Activated effector memory CD4-positive, alpha-beta T cell treated with Interleukin-2 at 50 U/mL for 16 hours (primary cell): ENCODE measurements around the gene CARD14.
A peak's percentile ranks its signal among the peaks of the same experiment; 100 is the strongest.

Source experiments
- DNase-seq: peaks from one replicate; pipeline ENCODE4 v3.0.0-alpha.2; 2020

The CARD14 gene

DNA sequence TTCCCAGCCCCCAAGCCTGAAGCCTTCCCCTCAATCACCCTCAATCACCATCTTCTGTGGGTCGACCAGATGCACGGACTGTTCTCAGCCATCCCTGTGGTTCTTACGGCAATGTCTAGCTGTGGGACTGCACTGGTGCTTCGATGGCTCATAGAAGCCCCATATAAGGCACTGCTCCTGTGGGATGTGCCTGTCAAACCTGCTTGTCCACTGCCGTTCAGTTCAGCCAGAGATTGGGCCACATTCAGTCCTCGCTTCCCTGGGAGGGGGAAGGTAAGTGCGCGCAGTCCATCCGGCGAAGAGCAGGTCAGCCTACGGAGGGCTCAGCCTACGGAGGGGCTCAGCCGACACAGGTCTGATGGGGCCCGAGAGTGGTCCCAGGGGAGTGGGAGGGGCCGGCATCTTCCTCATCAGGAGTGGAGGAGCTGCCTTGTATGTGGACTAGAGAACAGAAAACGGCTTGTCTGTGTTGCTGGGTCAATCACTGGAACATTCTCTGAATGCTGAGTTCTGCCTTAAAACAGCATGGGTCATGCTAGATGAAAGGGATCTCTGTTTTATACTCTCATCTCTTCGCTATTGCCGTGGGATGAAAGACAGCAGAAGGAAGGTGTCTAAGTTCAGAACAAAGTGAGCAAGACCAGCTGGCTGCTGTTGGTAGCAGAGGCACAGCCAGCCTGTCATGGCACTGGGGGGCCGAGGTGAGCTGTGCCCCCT lies at the start of gene CARD14:
TSS of gene CARD14 (plus strand) at position 247 of the 717 bp plus-strand sequence. CDS start 11,409 bp downstream, outside the sequence.
- DNase-seq = no peak

DNA sequence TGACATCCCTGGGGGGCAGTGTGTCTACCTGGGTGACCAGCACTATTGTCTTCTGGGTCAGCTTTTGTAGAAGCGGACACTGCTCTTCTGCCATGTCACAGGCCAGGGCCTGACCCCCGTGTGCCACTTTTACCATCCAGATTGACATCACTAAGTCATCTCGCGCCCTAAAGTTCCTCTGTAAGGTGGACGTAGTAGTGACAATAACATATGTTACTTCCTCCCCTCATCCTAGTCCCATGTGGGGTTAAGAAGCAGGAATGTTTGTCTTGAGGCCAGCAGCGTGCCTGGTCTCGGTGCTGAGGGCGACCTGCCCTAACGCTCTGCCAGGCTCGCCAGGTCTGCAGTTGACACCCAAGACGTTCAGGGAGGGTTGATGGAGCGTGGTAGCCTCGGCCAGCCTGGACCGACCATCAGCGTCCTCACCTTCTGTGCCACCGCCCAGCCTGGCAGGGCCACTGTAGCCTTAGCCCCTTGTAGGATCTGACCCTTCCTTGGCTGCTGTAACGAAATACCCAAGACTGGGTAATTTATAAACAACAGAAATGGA lies 47.7 kb upstream of the CARD14 start:
- DNase-seq = no peak

DNA sequence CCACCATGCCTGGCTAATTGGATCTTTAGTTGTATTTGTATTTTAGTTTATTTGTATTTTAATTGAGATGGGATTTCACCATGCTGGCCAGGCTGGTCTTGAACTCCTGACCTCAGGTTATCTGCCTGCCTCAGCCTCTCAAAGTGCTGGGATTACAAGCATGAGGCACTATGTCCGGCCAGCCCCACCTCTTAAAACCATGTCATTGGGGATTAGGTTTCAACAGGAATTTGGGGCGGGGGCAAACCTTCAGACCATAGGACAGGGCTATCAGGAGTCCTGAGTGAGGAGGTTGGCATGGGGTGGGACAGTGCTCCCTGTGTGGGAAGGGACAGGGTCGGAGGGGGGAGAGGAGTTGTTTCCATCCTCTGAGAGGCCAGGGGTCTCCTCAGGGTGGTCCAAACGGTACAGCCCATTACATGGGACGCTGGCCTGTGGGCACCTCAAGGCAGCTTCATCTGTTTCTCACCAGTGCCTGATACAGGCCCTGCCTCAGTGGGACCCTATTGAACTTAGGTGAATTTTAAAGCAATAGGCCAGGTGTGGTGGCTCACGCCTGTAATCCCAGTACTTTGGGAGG lies 46.8 kb upstream of the CARD14 start:
- no peak for DNase-seq

DNA sequence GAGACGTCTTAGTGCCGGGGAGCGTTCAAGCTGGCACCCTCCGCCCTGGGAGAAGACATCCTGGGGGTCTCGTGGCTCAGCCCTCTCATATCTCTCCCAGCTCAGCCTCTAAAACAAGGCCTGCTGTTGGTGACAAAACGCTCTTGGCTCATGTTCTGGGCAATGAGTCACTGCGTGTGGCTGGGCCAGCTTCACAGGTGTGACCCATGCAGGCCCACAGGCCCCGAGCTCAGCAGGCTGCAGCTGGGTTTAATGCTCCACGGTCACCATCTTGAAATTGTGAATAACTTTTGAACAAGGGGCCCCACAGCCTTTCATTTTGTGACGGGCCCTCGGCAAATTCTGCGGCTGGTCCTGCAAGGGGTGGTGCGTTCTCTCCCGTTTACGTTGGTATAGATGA lies 46.0 kb upstream of the CARD14 start:
- no peak for DNase-seq

DNA sequence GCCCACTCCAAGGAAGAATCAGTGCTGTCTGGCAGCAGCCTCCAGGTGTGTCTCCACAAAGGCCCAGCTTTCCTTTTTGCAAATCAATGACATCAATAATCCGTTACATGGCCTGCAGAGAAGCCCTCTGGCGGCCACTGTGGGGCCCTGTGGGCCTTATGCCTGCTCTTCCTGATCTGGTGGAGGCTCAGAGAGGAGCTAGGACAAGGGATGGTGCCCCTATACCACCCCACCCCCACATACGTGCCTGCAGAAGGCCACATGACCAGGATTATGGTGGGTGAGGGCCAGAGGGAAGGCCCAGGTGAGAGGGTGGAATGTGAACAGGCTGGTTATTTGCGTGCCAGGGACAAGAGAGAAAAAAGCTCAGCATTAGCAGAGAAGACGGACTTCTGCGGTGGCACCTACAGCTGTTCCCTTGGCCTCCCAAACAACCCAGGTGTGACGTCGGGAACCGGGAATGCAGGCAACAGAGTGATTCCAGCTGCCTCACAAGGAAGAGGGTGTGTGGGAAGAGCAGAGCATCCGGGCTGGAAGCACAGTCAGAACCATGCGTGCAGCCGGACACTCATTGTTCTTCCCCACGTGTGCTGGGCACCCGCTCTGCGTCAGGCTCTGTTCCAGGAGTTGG lies 45.4 kb upstream of the CARD14 start:
- no peak for DNase-seq

DNA sequence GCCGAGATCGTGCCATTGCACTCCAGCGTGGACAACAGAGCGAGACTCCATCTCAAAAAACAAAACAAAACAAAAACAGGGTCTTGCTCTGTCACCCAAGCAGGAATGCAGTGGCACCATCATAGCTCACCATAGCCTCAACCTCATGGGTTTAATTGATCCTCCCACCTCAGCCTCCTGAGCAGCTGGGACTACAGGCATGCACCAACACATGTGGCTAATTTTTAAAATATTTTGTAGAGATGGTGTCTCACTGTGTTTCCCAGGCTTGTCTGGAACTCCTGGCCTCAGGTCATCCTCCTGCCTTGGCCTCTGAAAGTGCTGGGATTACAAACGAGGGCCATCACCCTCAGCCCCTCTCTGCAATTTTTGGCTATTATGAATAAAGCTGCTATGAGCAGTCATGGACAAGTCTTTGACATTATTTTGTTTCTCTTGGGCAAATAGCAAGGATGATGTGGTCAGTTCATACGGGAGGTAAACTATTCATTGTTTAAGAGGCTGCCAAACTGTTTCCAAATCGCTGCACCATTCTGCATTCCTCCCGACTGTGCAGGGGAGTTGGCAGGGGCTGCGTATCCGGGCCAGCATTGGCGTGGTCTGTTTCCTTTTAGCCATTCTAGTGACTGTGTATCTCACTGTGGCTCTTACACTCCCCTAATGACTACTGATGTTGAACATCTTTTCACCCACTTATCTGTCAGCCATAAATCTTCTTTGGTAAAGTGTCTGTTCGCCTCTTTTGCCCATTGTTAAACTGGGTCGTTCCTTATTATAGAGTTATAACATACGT lies 44.0 kb upstream of the CARD14 start:
- DNase-seq = no peak

DNA sequence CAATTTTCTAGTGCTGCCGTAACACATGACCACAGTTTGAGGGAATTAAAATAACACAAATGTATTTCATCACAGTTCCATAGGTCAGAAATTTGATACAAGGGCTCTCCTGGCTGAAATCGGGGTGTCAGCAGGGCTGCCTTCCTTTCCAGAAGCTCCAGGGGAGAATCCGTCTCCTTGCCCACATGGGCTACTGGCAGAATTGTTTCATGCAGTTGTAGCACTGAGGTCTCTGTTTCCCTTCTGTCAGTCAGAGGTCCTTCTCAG lies 43.4 kb upstream of the CARD14 start:
- DNase-seq = no peak

DNA sequence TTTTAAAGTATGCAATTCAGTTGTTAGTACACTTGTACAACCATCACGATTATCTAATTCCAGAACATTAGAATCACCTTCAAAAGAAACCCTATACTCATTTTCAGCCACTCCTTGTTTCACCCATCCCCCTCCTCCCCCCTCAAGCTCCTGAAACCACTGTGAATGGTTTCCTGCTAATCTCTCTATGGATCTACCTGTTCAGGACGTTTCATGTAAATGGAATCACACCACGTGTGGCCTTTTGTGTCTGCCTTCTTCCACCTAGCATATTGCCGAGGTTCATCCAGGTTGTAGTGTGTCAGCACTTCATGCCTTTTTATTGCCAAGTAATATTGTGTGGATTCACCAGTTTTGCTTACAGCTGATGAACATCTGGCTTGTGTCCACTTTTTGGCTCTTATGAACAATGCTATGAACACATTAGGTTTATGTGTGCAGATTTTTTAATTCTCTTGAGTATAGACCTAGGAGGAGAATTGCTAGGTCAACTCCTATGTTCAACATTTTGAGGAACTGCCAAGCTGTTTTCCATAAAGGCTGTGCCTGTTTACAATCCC lies 40.7 kb upstream of the CARD14 start:
- no peak for DNase-seq

DNA sequence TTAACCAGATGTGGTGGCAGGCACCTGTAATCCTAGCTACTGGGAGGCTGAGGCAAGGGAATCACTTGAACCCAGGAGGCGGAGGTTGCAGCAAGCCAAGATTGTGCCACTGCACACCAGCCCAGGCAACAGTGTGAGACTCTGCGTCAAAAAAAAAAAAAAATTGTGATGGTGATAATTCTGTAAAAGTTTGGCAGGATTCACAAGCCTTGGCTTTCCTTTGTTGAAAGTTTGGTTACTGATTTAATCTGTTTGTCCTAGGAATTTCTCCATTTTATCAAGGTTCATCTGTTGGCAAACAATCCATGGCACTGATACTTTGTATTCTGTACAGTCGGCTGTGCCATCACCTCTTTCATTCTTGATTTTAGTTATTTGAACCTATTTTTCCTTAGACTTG lies 38.8 kb upstream of the CARD14 start:
- no peak for DNase-seq

DNA sequence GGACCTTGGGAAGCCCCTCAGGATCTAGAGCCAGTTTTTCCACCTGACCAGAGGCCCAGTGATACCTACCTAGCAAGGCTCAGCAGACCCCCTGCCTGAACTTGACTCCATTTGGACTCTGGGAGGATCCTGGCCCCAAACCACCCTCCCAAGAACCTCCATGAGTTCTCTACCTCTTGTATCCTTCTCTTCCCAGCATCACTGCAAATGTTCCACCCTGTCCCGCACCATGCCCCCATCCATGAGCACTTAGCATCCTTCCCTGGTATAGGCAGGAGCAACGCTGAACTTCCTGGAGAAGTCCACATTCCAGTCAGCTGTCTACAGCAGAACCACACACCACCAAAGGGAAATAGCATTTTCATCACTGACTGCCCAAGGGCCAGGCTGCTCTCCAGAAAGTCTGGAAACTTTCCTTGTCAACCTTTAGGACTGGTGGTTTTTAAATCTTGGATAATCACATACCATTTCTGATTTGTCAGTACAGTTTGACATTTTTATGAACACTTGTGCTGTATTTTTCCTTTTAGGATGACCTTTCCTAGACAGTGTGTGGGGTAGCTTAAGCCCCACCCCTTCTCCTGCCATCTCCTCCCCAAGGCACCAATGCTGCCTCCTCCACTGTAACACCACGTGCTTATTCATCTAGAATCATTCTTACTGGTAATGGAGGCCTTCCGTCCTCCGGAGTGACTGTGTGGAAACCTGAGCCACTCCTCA lies 36.8 kb upstream of the CARD14 start:
- no peak for DNase-seq

DNA sequence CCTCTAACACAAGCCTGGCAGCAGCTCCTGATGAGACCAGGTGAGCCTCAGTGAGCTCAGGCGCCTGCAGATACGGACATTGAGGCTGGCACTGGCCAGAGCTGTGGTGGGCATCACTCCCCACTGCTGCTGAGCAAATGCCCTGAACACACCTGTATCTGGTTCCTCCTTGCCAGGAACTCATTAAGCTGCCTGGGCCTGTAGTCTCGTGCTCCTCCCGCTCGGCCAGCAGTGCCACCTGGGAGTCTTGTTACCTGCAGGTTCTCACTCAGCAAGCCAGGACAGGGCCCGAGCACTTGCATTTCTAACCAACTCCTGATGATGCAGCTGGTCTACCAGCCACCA lies 36.2 kb upstream of the CARD14 start:
- no peak for DNase-seq

DNA sequence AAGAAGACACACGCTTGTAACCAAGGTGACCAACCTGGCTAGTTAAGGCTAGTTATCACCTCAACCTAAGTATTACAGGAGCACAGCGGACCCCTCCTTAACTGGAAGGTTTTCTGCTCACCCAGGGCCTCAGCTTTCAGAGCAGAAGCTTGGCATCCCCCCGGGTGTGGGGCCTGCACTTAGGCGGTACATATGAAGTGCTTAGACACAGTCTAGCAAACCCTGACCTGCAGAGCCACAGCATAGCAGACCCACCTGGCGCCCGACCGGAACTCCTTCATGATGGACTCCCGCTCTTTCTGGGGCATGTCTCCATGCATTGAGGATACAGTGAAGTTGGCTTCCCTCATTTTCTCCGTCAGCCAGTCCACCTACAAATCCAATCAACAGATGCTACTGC lies 32.7 kb upstream of the CARD14 start:
- DNase-seq = no peak

DNA sequence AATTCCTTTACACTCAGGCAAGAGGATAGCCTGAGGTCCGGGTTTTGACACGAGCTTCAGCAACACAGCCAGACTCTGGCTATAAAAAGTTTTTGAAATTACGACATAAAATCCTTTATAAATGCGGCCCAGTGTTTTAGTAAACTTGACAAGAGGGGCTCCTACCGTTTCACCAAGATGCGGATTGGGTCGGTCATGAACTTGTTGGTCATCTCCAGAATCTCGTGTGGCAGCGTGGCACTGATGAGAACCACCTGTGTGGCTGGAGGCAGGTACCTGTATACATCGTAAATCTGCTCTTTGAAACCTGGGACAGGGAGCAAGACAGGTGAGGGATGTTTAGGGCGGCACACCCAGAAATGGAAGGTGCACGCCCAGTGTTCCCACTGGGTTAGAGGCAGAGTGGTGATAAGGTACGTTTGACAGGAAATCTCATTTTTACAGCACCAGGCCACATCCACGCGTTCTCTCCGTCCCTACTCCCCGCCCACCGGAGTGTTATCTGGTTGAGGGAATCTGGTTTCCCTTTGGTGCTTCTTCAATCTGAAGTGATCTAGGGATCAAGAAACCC lies 30.9 kb upstream of the CARD14 start:
- DNase-seq = no peak

DNA sequence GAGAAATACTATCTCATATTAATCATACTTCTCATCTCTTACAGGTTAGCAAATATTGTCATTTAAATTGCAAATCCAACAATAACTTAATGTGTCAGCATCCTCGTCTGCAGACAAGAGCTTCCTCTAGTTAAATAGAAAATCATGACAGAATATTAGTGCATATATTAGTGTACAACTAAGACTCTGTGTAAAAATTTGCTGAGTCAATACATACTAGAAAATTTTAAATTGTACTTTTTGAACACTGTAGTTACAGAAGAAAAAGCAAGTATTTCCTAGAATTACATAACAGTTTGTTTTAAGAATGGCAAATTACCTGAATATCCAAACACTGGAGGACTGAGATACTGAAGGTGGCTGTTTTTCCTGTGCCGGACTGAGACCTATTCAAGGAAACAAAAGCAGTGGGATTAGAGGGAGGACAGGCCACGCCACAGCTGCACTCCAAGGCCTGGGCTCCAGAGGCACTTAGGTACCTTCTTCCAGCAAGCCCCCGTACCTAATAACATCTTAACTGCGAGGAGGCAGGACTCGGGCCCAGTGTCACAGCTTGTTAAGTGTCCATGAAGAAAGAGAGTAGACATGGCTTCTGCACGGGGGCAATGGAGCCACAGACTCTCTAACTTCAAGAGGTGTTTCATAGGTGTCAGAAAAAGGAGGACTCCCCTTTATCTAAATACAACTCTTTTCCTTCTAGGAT lies 28.2 kb upstream of the CARD14 start:
- DNase-seq = no peak

DNA sequence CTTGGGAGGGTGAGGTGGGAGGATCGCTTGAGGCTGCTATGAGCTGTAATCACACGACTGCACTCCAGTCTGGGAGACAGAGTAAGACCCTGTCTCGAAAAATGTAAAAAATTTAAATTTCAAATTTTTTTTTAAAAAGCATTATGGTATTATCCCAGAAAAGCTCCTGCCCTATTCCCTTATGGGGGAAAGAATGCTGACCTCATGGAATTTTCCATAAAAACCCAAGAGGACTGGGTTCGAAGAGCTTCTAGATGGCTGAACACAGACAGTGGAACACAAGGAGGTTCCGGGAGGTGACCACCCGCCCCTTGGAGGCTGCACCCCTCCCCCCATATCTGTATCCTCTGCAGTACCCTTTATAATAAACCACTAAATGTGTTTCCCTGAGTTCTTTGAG lies 26.9 kb upstream of the CARD14 start:
- no peak for DNase-seq

DNA sequence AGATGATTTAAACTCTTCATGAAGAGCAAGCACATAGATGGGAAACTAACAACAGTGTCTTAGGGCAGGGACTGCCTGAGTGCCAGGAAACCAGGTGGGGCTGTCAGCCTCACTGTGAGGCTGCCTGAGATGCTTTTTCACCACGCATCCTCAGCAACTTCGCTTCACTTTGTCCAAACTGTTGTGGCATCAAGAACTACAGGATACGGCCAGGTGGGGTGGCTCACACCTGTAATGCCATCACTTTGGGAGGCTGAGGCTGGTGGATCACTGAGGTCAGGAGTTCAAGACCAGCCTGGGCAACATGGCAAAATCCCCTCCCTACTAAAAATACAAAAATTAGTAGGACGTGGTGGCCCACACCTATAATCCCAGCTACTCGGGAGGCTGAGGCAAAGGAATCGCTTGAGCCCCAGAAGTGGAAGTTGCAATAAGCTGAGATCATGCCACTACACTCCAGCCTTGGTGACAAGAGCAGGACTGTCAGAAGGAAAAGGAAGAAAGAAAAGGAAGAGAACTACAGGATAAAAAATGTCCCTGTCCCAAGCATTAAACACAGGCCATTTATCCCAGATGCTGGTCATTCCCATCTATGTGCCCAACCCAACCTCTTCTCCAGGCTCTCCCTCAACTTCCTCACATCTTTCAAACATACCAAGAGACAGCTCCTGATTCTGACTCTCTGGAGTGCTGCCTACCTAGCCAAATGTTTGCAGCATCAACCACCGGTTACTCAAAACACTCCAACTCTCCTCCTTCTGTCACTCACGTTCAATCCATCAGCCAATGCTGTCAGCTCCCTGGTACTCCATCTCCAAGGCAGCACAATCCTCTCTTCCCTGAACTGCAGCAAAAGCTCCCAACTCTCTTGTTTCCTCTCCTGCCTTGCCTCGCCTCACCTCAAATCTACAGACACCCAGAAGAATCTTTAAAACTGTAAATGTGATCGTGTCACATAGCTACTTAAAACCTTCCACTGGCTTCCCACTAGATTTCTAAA lies 24.5 kb upstream of the CARD14 start:
- no peak for DNase-seq

DNA sequence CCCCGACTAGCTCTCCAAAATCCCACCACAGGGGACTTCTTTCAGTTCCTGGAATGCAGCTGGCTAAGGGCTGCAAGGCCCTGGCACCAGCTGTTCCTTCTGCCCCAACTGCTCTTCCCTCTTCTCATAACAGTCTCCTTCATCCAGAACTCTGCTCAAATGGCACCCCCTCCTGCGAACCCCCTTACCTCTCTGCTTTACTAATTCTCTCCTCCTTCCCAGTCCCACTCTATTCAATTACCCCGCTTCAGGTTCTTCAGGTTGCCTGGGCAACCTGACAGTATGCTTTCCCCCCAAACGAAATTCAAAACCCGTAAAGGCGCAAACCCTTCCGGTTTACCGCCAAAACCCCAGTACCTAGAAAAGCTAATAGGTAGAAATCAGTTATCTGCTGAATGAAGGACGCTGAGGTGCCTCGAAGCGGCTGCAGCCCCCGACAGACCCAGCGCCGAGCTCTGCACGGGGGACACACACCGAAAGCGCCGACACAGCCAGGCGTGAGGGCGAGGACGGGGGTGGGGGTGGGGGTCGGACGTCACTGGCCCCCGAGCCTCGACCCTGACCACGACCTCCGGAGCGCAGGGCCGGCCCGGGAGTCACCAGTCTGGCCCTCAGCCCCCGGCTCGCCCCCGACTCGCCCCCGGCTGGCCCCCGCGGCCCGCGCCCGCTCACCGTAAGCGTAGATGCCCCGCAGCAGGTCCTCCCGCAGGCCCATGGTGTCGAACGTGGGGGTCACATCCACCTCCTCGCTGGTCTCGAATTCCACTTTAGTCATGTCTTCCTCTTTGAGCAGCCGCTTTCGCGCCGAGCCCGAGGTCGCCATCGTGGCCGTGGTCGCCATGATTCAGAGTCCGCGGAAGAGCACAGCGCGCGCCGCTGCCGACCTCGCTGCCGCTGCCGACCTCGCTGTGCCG lies 23.5 kb upstream of the CARD14 start:
- peak; percentile 2 for DNase-seq

DNA sequence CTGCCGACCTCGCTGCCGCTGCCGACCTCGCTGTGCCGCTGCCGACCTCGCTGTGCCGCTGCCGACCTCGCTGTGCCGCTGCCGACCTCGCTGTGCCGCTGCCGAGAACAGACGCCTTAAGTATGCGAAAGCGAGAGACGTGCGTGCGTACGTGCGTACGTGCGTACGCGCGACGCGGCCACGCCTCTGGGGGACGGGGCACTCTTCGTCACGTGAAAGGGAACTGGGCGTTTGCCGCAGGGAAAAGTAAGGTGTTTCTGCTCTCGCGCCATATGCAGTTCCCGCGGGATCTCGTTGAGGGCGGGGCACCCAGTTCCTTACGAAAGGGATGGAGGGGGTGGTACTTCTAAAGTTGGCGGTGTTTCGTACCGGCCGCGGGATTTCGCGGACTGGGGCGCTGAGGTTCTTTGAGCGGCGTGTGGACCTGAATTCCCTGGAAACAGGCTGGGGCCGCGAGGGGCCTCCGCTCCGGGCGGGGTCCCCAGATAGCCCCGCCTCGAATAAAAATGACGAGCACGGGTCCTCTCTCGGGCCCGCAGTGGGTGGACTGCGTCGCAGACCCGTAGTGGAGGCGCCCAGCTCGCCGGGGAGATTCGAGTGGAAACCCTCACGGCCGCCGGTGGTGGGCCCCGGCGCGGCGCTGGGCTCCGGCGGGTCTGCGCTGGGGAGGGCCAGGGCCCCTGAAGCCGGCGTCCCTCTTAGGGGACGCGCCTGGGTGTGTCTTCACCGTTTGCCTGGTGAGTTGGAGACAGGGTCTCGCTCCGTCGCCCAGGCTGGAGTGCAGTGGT lies 22.6 kb upstream of the CARD14 start, which contains the start of gene EIF4A3:
TSS of gene EIF4A3 (minus strand) at position 94 of the 788 bp plus-strand sequence. CDS start 167 bp downstream, outside the sequence.
- DNase-seq = peak; percentile 96
